Erythroblast (primary cell): ENCODE results near the gene ITPR1.

ENCODE experiments used
- GATA1 ChIP-seq: IDR thresholded peaks from 2 replicates; pipeline ENCODE4 v1.6.1; 2011; ENCODE audit warnings: low read depth, mild to moderate bottlenecking, control low read depth, low read length, moderate library complexity
- POLR2A ChIP-seq: IDR thresholded peaks from 2 replicates; pipeline ENCODE4 v1.6.1; 2011; ENCODE audit warnings: mild to moderate bottlenecking, low read length

DNA sequence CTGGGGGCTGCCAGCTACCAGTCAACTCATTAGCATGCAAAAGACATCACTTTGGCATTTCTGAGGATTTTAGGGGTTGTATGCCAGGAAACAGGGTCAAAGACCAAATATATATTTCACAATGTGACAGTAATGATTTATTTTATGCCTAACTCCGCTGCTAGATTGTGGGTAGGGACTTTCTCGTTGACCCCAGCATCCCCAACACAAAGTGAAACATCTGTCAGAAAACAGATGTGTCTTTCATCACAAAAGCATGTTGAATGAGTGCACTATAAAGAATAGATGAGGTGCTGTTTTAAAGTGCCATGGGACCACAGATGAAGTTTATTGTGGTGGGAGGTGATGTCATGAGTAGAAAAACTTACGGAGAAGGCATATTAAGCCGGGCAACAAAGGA lies 59.7 kb downstream of the ITPR1 start:
- TF ChIP-seq POLR2A: no peak
- no peak for TF ChIP-seq GATA1
